Epithelial cell of proximal tubule (primary cell): Measurements from ENCODE around the gene PSD. TPM values are rescaled to one million over a fixed set of nuclear protein-coding genes. Genes with fewer than 3 reads are reported as not detected.
"Not testable (repeated sequence)": the region's sequence is repeated elsewhere in the genome, so short reads cannot be mapped to it uniquely, and the experiment has no call there.

Source experiments
- DNase-seq: peaks from one replicate; pipeline ENCODE4 v3.0.0-alpha.2; 2011; ENCODE audit warnings: low read depth
- H3K4me3 ChIP-seq: 2 replicates; pipeline ENCODE4 v1.5.1; 2011; ENCODE audit warnings: low read depth, mild to moderate bottlenecking, low read length
- CTCF ChIP-seq: conservative IDR thresholded peaks from 2 replicates; pipeline ENCODE4 v1.5.1; 2012; ENCODE audit warnings: low read depth, mild to moderate bottlenecking, low read length
- total RNA-seq: library from RNA; depleted of rRNA; stranded (reverse); fragments of >200 nt; gene quantifications from 2 replicates; pipeline ENCODE4 v1.2.3, GENCODE V29; 2015

Gene PSD
- total RNA-seq, 1 donor from 2014 or later = 0.52 TPM

GRCh38 chr10:102461187-102462054, 42.8 kb upstream of the PSD start:
- peak overlapping the region; percentile 66 for H3K4me3 ChIP-seq
- DNase-seq = no peak
- no peak for TF ChIP-seq CTCF

GRCh38 chr10:102460836-102461186, 42.2 kb upstream of the PSD start:
- no peak for TF ChIP-seq CTCF
- peak overlapping the region; percentile 66 for H3K4me3 ChIP-seq
- no peak for DNase-seq

GRCh38 chr10:102458656-102459055, 40.1 kb upstream of the PSD start:
- DNase-seq = no peak
- no peak for TF ChIP-seq CTCF

GRCh38 chr10:102457591-102458150, 39.1 kb upstream of the PSD start:
- no peak overlapping the region for H3K4me3 ChIP-seq
- TF ChIP-seq CTCF = no peak
- DNase-seq = no peak

More at GRCh38 chr10:102458656-102459055, 40.1 kb upstream of the PSD start:
- H3K4me3 ChIP-seq = no peak overlapping the region

GRCh38 chr10:102455893-102456471, 37.4 kb upstream of the PSD start:
- H3K4me3 ChIP-seq = no peak overlapping the region
- TF ChIP-seq CTCF = no peak
- peak; percentile 67 for DNase-seq

GRCh38 chr10:102454662-102455487, 36.3 kb upstream of the PSD start:
- not testable (repeated sequence) for H3K4me3 ChIP-seq, DNase-seq

- H3K4me3 ChIP-seq = no peak overlapping the region
- no peak for TF ChIP-seq CTCF
- no peak for DNase-seq
Observed at GRCh38 chr10:102453502-102453901, 34.9 kb upstream of the PSD start.
